Pancreas (tissue), 10 donors: Measurements from ENCODE around the gene VAT1. TPM values are rescaled to one million over a fixed set of nuclear protein-coding genes. Genes with fewer than 3 reads are reported as not detected.

ENCODE experiments used
- ATAC-seq, 4 donors: fragments of 200-7000 bp; cut with Tn5 transposase; one replicate each; pipeline versions ENCODE4 v1.8.0 to v1.9.1; 2020; ENCODE audit warnings: mild to moderate bottlenecking in 4 of 4, moderate library complexity in 4 of 4
- DNase-seq, 6 donors: peaks; one replicate each; pipeline ENCODE4 v3.0.0-alpha.2; 2020
- FAIRE-seq: peaks from 2 replicates; lab custom pipeline; 2012; peaks lifted over from hg19 to GRCh38; lab: Jason Lieb, UNC
- H3K27ac ChIP-seq, 4 donors: fragments of 200-600 bp; sonication (generic); 1 replicate in 3 of 4; 2 replicates in 1 of 4; pipeline versions ENCODE4 v1.5.0 to v1.8.0; 2020
- H3K27me3 ChIP-seq, 4 donors: fragments of 200-600 bp; one replicate each; pipeline ENCODE4 v1.8.0; 2021
- H3K36me3 ChIP-seq, 3 donors: fragments of 200-600 bp; sonication (generic) in 1 of 3; one replicate each; pipeline versions ENCODE4 v1.5.0 to v1.8.0; 2020 to 2021
- H3K4me1 ChIP-seq, 3 donors: fragments of 200-600 bp; one replicate each; pipeline ENCODE4 v1.8.0; 2021
- H3K4me3 ChIP-seq, 4 donors: fragments of 200-600 bp; sonication (generic) in 2 of 4; one replicate each; pipeline versions ENCODE4 v1.5.0 to v1.8.0; 2020 to 2021
- H3K9me3 ChIP-seq, 4 donors: fragments of 200-600 bp; one replicate each; pipeline ENCODE4 v1.8.0; 2021
- WGBS, 2 donors: extraction: QIAGEN DNeasy Blood & Tissue Kit; methylation state at CpG; one replicate each; pipeline ENCODE4 v1.1.7; 2013; 5-methylcytosine and 5-hydroxymethylcytosine counted together
- intact Hi-C, 3 donors: fragments of 100-400 bp; cut with DNase I; formaldehyde crosslinking; loops; one replicate each; pipeline versions ENCODE4 v1.11.1 to v1.14.2; 2022
- polyA plus RNA-seq, 2 donors: library from polyadenylated mRNA; stranded (reverse); fragments of 200-250 nt; gene quantifications; one replicate each; pipeline ENCODE4 v1.2.3, GENCODE V29; 2013
- total RNA-seq, 6 donors: library from RNA; stranded (reverse); fragmentation: NEBNext Ultra II Directional in 4 of 6; extraction: Animal tissue kit (Norgen Biotek cat#: 25700) in 4 of 6; gene quantifications; one replicate each; pipeline versions ENCODE4 v1.2.1 to v1.2.4, GENCODE V29; 2021 to 2023
- TF ChIP-seq, protein P1 (sequence below), 4 donors: fragments of 200-600 bp; sonication (generic) in 3 of 4; IDR thresholded peaks; one replicate each; pipeline versions ENCODE4 v1.5.0 to v1.8.0; 2021; ENCODE audit warnings: antibody characterized with exemption in 4 of 4
- donor health status: healthy with polysubstance abuse.
- donor health status: DM: no; HTN: no; CAD: no; lungs with moderate emphysema.
- donor health status: DM: no; HTN: no; CAD: no.
- donor health status: control.
- donor health status: control.
- donor health status: Bipolar disorder and iron deficiency.
- donor health status: DM: yes; HTN: yes; CAD: no.
- donor health status: DM: no; HTN: no; CAD: no.
- donor health status: DM: no; HTN: no; CAD: no.
- donor health status: DM: yes; HTN: yes; CAD: no.

VAT1 gene
- total and polyA plus RNA-seq, 8 donors = 47.9 to 132 (median 77.1) TPM

DNA sequence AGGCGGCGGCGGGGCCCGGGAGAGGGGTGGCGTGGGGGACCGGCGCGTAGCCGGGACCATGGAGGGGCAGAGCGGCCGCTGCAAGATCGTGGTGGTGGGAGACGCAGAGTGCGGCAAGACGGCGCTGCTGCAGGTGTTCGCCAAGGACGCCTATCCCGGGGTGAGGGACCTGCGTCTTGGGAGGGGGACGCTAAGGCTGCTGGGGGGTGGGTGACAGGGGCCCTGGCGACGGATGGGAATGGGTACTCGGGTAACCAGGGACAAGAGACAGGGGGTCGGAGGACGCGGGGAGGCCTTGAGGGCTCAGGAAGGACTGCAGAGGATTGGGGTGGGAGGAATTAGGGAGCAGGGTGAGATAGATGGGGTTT, 3.1 kb upstream of the VAT1 start:
- FAIRE-seq = no peak
- no peak for ATAC-seq
- TF ChIP-seq, protein P1, sequence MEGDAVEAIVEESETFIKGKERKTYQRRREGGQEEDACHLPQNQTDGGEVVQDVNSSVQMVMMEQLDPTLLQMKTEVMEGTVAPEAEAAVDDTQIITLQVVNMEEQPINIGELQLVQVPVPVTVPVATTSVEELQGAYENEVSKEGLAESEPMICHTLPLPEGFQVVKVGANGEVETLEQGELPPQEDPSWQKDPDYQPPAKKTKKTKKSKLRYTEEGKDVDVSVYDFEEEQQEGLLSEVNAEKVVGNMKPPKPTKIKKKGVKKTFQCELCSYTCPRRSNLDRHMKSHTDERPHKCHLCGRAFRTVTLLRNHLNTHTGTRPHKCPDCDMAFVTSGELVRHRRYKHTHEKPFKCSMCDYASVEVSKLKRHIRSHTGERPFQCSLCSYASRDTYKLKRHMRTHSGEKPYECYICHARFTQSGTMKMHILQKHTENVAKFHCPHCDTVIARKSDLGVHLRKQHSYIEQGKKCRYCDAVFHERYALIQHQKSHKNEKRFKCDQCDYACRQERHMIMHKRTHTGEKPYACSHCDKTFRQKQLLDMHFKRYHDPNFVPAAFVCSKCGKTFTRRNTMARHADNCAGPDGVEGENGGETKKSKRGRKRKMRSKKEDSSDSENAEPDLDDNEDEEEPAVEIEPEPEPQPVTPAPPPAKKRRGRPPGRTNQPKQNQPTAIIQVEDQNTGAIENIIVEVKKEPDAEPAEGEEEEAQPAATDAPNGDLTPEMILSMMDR (IDR thresholded peaks at IDR 0.05) = no peak
- H3K36me3 ChIP-seq = no peaks in the 10 kb centered on the region
- H3K4me1 ChIP-seq = peaks cover 5 to 8% (median 7%) of the 10 kb centered on the region in 3 donors
- no peaks in the 10 kb centered on the region for H3K27me3 ChIP-seq
- WGBS, 2 donors = 6 to 8% methylated on average over 21 to 27 of the region's 27 CpGs
- peak overlapping the region in 2 of 4 donors; percentile 46 to 50 for H3K4me3 ChIP-seq
- no peaks in the 10 kb centered on the region for H3K9me3 ChIP-seq
- peak in 1 of 6 donors; percentile 81 for DNase-seq
- H3K27ac ChIP-seq = no peak overlapping the region
- intact Hi-C loops = no loop called here

DNA sequence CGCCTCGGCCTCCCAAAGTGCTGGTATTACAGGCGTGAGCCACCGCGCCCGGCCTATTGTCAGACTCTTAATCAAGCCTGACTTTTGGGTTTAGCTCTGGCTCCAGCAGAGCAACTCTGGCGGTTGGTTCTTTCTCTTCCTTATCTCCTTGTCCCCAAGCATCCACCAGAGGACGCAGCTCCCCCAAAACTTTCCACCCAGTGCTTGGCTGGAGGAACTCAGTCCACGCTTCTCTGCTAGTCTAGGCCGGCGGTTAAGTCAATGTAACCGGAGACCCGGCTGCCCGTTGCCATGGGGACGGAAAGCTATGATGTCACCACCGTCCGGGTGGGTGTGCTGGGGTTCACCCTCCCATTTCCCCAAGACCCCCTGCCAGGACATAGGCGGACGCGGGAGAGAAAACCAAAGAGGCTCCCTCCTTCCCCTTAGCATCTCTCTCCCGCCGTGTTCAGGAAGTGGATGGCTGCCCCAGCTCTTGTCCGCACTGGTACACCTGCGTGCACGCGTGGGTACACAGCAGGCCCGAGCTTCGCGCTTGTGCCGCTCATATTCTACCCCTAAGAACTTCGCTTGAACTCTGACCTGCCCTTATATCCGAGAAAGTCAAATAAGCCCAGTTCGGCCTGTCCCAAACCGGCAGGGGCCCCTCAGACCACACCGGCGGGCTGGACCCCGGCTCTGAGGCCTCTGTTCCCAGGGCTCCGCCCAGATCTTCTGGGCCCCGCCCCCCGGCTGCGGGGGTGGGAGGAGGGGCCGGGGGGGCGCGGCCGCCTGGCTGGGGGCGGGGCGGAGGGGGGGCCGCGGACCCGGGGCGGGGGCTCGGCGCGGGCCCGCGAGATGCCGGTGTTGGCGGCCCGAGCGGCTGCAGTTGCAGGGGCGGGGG, 2.5 kb upstream of the VAT1 start, which contains the start of gene RND2:
Gene RND2, plus strand, starts transcription at position 825 of the 883 bp plus-strand sequence. CDS start 117 bp downstream, outside the sequence.
- no peaks in the 10 kb centered on the region for H3K9me3 ChIP-seq
- intact Hi-C loops = no loop called here
- peaks cover 5 to 8% (median 7%) of the 10 kb centered on the region in 3 donors for H3K4me1 ChIP-seq
- TF ChIP-seq, protein P1 (IDR thresholded peaks at IDR 0.05) = peak; percentile 23 to 40 (median 32)
- H3K36me3 ChIP-seq = no peaks in the 10 kb centered on the region
- DNase-seq = peak; percentile 82 to 89 (median 86)
- 1% methylated on average over 50 to 61 of the region's 61 CpGs for WGBS, 2 donors
- peak within 1 kb of the TSS; percentile 15 to 45 (median 34) for H3K27ac ChIP-seq
- no peaks in the 10 kb centered on the region for H3K27me3 ChIP-seq
- FAIRE-seq = no peak
- peak within 1 kb of the TSS; percentile 17 to 50 (median 38) for H3K4me3 ChIP-seq
- peak; percentile 62 to 82 (median 72) for ATAC-seq

DNA sequence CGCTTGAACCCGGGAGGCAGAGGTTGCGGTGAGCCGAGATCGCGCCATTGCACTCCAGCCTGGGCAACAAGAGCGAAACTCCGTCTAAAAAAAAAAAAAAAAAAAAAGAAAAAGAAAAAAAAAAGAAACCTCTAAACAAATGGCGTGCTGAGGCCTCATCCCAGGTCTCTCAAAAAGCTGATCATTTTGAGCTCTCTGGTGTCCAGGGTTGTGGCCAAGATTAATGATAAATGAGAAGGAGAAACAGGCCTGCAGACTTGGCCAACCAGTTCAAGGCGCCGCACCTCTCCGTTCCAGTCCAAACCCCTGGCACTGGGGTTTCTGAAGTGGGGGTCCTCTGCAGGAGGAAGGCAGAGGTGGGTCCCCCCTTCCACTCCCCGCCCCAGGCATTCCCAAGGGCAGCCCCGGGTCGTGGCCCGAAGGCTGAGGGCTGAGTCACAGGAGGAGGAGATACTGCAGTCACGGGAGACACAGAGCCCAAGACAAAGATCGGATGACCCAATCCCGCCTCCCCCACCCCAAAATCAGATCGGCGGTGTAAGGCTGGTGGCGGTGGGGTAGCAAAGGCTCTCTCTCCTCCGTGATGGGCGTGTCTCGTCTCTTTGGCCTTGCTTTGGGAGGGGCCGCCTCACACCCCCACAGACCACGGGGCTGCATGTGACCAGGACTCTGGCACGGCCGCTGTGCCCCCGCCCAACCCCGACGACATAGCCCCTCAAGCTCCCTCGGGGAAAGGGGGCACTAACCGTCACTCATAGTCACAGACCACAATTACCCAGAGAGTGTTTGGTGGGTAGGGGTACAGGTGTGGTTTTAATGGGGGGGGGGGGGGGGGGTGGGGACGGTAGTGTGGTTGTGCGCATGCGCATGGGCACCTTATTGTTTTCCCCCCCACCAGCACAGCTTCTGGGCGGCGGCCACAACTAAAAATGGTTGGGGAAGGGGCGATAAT, 1.1 kb downstream of the VAT1 start:
- peak; percentile 23 to 28 (median 26) for ATAC-seq
- Histone ChIP-seq H3K4me3 (peak overlapping the region; percentile 53 to 93 (median 84)), H3K27ac (peak overlapping the region; percentile 52 to 85 (median 64)), H3K36me3 (no peaks in the 10 kb centered on the region), H3K4me1 (peaks cover 5 to 12% (median 7%) of the 10 kb centered on the region in 3 donors), H3K9me3 (no peaks in the 10 kb centered on the region), H3K27me3 (no peaks in the 10 kb centered on the region)
- TF ChIP-seq, protein P1 (IDR thresholded peaks at IDR 0.05) = no peak
- 9 to 14% methylated on average over 27 to 35 of the region's 40 CpGs for WGBS, 2 donors
- intact Hi-C loops = no loop called here
- DNase-seq = peak; percentile 48 to 82 (median 70)
- FAIRE-seq = no peak

DNA sequence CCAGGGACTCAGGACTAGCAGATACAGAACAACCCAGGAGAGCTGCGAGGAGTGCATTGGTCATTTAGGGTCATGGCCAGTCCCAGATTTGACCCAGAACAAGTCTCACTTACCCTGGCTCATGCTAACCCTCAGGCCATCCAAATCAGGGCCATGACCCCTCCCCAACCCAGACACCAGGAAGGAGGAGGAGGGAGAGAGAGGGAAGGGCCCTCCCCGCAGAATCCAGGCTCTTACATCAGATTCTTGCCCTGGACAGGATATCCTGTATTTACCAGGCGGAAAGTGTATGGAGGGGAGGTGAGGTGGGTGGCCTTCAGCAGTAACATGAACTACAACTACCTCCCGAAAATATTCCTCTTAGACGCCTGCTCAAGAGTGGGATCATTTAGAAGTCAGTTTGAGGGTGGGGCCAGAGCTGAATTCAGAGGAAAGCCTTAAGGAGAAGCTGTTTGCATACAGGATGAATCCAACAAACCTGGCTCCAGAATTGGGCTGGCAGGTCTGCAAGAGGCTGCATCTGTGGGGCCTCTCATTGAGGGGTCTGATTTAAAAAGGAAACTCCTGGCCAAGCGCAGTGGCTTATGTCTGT, 2.1 kb downstream of the VAT1 start:
- H3K4me1 ChIP-seq = peaks cover 5 to 12% (median 7%) of the 10 kb centered on the region in 3 donors
- peak overlapping the region in 1 of 4 donors; percentile 7 for H3K4me3 ChIP-seq
- DNase-seq = no peak
- 71 to 78% methylated on average over 6 of the region's 6 CpGs for WGBS, 2 donors
- no peak for FAIRE-seq
- H3K9me3 ChIP-seq = no peaks in the 10 kb centered on the region
- intact Hi-C loops = no loop called here
- no peak for ATAC-seq
- TF ChIP-seq, protein P1 (IDR thresholded peaks at IDR 0.05) = no peak
- peak overlapping the region in 1 of 4 donors; percentile 12 for H3K27ac ChIP-seq
- H3K27me3 ChIP-seq = no peaks in the 10 kb centered on the region
- H3K36me3 ChIP-seq = no peaks in the 10 kb centered on the region
